TTC549 (cell line): ENCODE data around the gene PSMD4.
"Not testable (repeated sequence)": the region's sequence is repeated elsewhere in the genome, so short reads cannot be mapped to it uniquely, and the experiment has no call there.

Source experiments
- FAIRE-seq: peaks from 2 replicates; lab custom pipeline; 2012; peaks lifted over from hg19 to GRCh38; lab: Jason Lieb, UNC

PSMD4 gene

GRCh38 chr1:151273924-151274466 is 19.5 kb downstream of the PSMD4 start:
- no peak for FAIRE-seq

GRCh38 chr1:151275341-151275740 is 20.8 kb downstream of the PSMD4 start:
- FAIRE-seq, result not testable (repeated sequence)

DNA sequence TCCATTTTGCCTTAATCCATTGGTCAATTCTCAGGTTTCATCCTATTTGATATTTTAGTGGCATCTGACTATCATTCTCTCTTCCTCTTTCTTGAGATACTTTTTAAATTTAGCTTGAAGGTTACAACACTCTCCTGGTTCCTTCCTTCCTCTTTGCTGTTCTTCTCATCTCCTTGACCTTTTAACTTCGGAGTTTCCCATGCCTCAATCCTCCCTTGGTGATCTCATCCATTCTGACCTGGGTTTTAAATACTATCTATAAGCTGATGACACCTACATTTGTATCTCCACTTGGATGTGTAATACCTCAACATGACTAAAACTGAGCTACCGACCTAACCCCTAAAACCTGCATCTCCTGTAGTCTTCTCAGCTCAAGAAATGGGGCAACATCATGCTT is 22.7 kb downstream of the PSMD4 start:
- no peak for FAIRE-seq

GRCh38 chr1:151281225-151281968 is 26.9 kb downstream of the PSMD4 start:
- FAIRE-seq, result peak; percentile 98

DNA sequence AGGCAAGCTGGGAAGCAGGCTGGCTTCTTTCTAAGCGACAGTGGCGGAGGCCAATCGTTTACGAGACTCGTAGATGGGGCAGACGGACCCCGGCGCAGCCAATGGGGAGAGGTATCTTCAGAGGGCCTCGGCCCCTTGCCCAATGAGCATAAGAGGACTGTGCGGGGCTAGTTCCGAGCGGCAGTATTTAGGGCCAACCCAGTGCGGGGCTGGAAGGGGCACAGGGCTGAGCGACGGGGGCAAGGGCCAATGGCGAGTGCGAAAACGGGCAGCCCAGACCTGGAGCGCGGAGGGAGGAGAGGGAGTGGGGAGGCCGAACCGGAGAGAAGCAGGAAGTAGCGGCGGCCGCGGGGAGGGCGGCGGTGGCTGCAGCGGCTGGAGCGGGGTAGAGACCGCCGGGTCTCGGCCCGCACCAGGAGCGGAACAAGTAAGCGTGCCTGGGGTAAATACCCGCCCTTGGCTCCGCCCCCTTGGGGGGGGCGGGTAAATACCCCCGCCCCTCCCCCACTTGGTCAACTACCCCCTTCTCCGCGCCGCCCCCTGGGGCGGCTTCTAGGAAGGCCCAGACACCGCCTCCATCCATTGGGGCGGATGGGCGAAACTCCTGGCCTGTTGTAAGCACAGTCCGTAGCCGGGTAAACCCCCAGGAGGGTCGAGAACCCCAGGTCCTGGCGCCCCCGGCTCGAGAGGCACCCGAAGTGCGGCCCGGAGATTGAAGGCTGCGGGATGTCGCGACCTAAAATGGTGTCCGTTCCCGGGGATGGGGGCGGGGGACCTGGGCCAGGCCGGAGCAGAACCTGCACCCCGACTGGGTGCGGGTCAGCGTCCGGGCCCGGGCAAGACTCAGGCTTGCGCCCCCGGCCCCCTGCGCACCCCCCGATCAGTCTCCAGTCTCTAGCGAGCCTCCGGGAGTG is 27.7 kb downstream of the PSMD4 start, which contains the start of gene ZNF687:
Gene ZNF687, plus strand, starts transcription at position 331 of the 914 bp plus-strand sequence. CDS start 3,993 bp downstream, outside the sequence.
- FAIRE-seq, result peak; percentile 99

DNA sequence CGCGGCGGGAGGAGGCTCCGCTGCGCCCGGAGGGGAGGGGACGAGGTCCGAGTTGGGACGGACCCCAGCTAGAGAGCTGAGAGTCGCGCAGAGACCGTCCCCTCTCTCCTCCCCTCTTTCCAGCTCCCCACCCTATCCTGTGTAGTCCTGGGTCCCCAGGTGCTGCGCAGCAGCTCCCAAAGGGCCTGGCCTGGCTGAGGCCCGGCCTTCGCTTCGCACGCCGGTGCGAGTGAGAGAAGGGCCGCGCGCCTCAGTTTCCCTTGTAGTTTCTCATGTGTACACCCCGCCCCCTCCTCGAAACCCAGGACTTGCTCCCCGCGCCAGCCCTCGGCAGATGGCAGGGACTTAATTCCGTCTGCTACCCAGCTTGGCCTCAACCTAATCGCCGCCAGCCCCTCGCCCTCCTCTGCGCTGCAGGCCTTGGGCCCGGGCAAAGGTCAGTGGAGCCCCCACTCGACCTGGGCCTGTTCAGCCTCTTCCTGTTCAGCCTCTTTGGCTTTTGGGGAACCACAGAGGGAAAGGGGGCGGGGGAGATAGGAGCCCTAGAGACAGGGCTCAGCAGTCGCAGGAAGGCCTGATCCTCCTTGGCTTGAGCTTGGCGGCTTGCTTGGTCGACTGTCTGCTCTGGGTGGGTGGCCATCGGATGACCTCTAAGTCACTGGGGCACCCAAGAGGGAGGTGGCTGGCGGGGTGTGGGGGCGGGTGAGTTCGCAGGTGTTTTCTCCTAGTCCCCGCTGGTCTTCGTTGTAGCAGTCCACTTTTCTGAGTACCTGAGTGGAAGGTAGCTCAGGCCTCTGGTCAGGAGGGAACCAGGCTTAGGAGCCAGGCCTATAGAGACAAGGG is 28.6 kb downstream of the PSMD4 start:
- no peak for FAIRE-seq

- no peak for FAIRE-seq
Observed at GRCh38 chr1:151284013-151284577, 29.6 kb downstream of the PSMD4 start.

DNA sequence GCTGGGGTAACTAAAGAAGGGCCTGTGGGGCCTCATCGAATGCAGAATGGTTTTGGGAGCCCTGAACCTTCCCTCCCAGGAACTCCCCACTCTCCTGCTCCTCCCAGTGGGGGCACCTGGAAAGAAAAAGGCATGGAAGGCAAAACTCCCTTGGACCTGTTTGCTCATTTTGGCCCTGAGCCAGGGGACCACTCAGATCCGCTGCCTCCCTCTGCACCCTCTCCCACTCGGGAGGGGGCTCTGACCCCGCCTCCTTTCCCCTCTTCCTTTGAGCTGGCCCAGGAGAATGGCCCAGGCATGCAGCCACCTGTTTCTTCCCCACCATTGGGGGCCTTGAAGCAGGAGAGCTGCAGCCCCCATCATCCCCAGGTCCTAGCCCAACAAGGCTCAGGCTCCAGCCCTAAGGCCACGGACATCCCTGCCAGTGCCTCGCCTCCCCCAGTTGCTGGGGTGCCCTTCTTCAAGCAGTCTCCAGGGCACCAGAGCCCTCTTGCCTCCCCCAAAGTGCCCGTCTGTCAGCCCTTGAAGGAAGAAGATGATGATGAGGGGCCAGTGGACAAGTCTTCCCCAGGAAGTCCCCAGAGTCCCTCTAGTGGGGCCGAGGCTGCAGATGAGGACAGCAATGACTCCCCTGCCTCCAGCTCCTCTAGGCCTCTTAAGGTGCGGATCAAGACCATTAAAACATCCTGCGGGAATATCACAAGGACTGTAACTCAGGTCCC is 32.2 kb downstream of the PSMD4 start:
- no peak for FAIRE-seq

DNA sequence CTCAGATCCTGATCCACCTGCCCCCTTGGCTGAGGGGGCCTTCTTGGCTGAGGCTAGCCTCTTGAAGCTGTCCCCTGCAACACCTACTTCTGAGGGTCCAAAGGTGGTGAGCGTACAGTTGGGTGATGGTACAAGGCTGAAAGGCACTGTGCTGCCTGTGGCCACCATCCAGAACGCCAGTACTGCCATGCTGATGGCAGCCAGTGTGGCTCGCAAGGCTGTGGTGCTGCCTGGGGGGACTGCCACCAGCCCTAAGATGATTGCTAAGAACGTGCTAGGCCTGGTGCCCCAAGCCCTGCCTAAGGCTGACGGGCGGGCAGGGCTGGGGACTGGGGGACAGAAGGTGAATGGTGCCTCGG is 32.8 kb downstream of the PSMD4 start:
- FAIRE-seq, result no peak

GRCh38 chr1:151287767-151288500 is 33.4 kb downstream of the PSMD4 start:
- FAIRE-seq, result no peak

DNA sequence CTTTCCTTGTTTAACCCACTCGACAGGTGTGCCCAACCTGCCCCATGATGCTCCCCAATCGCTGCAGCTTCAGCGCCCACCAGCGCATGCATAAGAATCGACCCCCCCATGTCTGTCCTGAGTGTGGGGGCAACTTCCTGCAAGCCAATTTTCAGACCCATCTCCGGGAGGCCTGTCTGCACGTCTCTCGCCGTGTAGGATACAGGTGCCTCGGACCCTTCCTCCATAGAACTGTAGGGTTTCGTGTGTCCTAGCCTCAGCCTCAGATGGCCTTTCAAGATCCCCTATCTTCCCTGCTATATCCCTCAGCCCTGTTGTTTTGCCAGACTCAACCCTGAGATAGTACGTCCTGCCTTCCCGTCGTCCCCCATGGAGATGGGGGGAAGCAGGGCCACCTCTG is 34.0 kb downstream of the PSMD4 start:
- no peak for FAIRE-seq

- no peak for FAIRE-seq
Observed at GRCh38 chr1:151289080-151289935, 34.8 kb downstream of the PSMD4 start.

- no peak for FAIRE-seq
Observed at GRCh38 chr1:151289991-151290708, 35.6 kb downstream of the PSMD4 start.

- no peak for FAIRE-seq
Observed at GRCh38 chr1:151290709-151291303, 36.3 kb downstream of the PSMD4 start.

DNA sequence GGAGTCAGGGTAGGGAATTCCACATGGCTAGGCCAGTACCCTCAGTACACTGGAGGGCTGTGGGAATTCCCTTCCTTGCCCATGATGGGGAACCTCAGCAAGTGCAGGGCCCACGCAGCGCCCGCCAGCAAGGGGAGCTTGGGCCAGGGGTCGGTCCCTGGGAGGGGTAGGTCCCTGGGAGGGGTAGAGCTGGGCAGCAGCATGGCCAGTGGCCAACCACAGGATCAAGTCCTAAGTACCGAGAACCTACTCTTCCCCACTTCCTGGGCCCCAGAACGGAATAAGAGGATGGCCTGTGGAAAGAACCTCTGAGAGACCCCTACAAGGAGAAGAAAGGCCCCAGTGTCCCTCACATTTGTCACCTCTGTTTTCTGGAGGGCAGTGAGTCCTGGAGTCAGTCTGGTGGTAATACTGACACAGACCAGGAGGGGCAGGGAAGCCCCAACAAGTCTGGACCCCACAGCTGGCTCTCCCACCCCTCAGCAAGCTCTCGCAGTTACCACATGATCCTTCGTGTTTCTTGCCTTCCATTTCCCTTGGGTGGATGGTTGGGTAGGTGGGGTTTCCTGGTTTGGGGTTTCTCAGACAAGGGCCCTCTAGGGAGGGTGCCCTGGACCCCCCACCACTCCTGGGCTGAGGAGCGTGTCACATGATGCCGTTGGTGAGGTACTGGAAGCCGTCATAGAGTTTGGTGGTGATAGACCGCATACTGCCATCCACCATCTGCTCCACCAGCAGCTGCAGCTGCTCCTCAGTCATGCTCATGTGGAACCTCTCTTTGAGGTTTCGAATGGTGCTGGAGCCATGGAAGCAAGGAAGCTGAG is 37.9 kb downstream of the PSMD4 start:
- no peak for FAIRE-seq

- FAIRE-seq, result no peak
Observed at GRCh38 chr1:151293093-151293492, 38.6 kb downstream of the PSMD4 start.

DNA sequence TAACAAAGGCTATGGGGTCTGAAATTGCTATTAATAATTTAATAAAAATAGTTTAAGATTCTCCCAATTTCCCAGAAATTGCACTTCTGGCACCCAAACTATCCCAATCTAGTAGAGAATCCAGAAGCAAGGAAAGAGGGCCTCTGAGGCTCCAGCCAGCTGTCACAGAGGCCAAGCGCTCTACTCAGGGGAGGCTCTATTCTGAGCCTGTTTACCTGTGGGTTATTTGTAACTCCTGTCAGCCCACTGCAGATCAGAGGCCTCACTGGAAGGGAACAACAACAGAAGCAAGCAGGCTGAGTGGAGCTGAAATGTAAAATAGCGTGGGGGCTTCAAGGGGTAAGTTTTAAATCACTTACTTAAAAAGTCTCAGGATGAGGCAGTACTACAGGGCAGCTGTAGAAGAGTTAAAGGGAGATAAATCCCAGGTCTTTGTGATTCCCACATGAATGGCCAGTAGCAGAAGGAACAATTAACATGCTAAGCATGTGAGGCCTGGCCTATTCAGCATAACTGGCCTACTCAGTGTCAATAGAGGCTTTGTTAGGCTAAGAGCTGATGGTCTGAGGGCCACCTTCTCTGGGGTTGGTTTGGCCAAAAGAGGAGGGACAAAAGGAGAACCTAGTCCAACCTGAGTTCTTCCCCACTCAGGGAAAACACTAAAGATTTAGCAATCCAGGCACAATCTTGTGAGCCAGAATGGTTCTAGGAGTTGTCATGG is 40.4 kb downstream of the PSMD4 start:
- no peak for FAIRE-seq
